Thyroid gland (tissue), 4 donors: ENCODE data around the gene TMEM52. TPM values are rescaled to one million over a fixed set of nuclear protein-coding genes. Genes with fewer than 3 reads are reported as not detected.

ENCODE experiments used
- DNase-seq, 2 donors: peaks; one replicate each; pipeline ENCODE4 v3.0.0-alpha.2; 2019
- H3K27ac ChIP-seq, 3 donors: fragments of 200-600 bp; sonication (generic); 1 replicate in 2 of 3; 2 replicates in 1 of 3; pipeline ENCODE4 v1.5.1; 2016 to 2019; ENCODE audit warnings: mild to moderate bottlenecking in 1 of 3, moderate library complexity in 1 of 3
- H3K27me3 ChIP-seq: fragments of 200-600 bp; sonication (generic); one replicate; pipeline ENCODE4 v1.5.1; 2019
- H3K36me3 ChIP-seq, 2 donors: fragments of 200-600 bp; sonication (generic); one replicate each; pipeline ENCODE4 v1.5.1; 2016 to 2019
- H3K4me1 ChIP-seq, 2 donors: fragments of 200-600 bp; sonication (generic); one replicate each; pipeline ENCODE4 v1.5.1; 2017 to 2019
- H3K4me3 ChIP-seq, 3 donors: fragments of 200-600 bp; sonication (generic); replicated peaks in 1 of 3; 1 replicate in 2 of 3; 2 replicates in 1 of 3; pipeline ENCODE4 v1.5.1; 2016; ENCODE audit warnings: mild to moderate bottlenecking in 1 of 3
- H3K9me3 ChIP-seq: fragments of 200-600 bp; sonication (generic); one replicate; pipeline ENCODE4 v1.5.1; 2017
- CTCF ChIP-seq, 6 experiments: fragments of 200-600 bp in 3 of 6; fragments of 450-650 bp in 3 of 6; sonication (generic) in 3 of 6; IDR thresholded peaks; one replicate each; pipeline ENCODE4 v1.5.1; 2016 to 2019; ENCODE audit warnings: antibody characterized with exemption in 6 of 6, mild to moderate bottlenecking in 2 of 6, inconsistent platforms in 1 of 6, moderate library complexity in 1 of 6
- POLR2A ChIP-seq, 2 donors: fragments of 450-650 bp; IDR thresholded peaks; one replicate each; pipeline ENCODE4 v1.6.1; 2017; ENCODE audit warnings: antibody characterized with exemption in 2 of 2, mild to moderate bottlenecking in 2 of 2, moderate library complexity in 1 of 2
- WGBS, 2 donors: methylation state at CpG; one replicate each; pipeline ENCODE4 v1.1.5; 2017; 5-methylcytosine and 5-hydroxymethylcytosine counted together
- intact Hi-C: fragments of 100-400 bp; cut with DNase I; formaldehyde crosslinking; loops from one replicate; pipeline ENCODE4 v1.15.1; 2023
- total RNA-seq, 4 donors: library from RNA; depleted of rRNA; stranded (reverse); fragments of >200 nt; gene quantifications; one replicate each; pipeline ENCODE4 v1.2.3, GENCODE V29; 2016

The TMEM52 gene
- total RNA-seq, 4 donors from 2014 or later = not detected

- peak; percentile 50 to 62 for DNase-seq
- Histone ChIP-seq H3K36me3 (no peaks in the 10 kb centered on the region), H3K9me3 (no peaks in the 10 kb centered on the region), H3K27ac (peak overlapping the region; percentile 43 to 59 (median 58)), H3K27me3 (no peaks in the 10 kb centered on the region), H3K4me3 (no peak overlapping the region), H3K4me1 (peaks cover 50 to 64% of the 10 kb centered on the region in 2 donors)
- no peak for TF ChIP-seq POLR2A (IDR thresholded peaks at IDR 0.05)
- no peak for TF ChIP-seq CTCF (IDR thresholded peaks at IDR 0.05)
- 25% methylated on average over 4 of the region's 4 CpGs for WGBS, 2 donors
- intact Hi-C loops = loop anchor here (10.0 kb wide), 1 partner anchor 48 kb away; no protein-coding TSS in a partner anchor
Measured at GRCh38 chr1:1883092-1883873, 35.8 kb downstream of the TMEM52 start.

DNA sequence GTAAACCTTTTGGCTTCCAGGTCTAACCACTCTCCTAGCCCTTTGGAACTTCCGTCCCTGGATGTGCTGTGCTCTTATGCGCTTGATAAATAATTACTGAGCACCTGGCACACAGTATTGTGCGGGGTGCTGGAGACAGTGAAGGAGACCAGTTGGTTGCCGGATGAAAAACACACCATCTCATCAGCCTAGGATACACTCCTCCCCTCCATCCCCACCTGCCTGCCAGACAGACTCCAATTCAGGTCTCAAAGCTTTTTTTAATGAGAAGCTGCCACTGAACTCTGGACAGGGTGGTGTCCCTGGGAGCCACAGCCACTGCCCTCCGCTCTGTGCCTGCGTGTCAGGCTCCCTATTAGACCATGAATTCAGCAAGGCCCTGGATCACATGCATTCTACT lies 37.4 kb downstream of the TMEM52 start:
- H3K4me1 ChIP-seq = peaks cover 52 to 55% of the 10 kb centered on the region in 2 donors
- no peak overlapping the region for H3K4me3 ChIP-seq
- H3K9me3 ChIP-seq = no peaks in the 10 kb centered on the region
- H3K36me3 ChIP-seq = no peaks in the 10 kb centered on the region
- 86 to 89% methylated on average over 5 to 6 of the region's 6 CpGs for WGBS, 2 donors
- no peak overlapping the region for H3K27ac ChIP-seq
- intact Hi-C loops = loop anchor here (10.0 kb wide), 1 partner anchor 47 kb away; no protein-coding TSS in a partner anchor
- no peaks in the 10 kb centered on the region for H3K27me3 ChIP-seq
- DNase-seq = no peak
- TF ChIP-seq POLR2A (IDR thresholded peaks at IDR 0.05) = no peak
- TF ChIP-seq CTCF (IDR thresholded peaks at IDR 0.05) = no peak

DNA sequence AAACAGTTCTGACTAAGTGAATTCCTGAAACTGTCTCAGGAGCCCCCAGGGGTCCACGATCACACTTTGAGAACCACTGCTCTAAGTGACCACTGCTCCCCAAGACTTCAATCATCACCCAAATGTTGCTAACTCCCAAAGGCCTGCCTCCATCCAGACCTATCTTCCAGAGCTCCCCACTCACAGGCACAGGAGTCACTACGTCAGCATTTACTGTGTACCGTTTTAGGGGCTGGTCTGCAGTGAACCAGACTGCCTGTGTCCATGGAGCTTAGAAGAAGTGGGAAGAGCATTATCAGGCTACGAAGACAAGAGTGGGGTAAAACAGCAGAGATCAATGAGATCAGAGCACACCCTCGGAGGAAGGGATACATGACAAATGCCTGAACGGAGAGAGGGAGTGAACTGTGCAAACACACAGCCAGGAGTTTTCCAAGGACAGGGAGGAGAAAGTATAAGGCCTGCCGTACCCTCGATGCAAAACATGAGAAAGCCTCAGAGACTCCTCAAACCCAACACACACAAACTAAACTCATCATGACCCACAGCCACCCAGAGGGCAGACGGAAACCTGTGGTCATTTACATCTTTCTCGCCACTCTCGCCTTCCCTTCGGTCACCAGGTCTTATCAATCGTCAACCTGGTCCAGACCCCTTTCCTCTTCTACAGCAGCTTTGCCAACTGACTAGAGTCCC lies 38.3 kb downstream of the TMEM52 start:
- DNase-seq = no peak
- TF ChIP-seq POLR2A (IDR thresholded peaks at IDR 0.05) (no peak), CTCF (IDR thresholded peaks at IDR 0.05) (no peak)
- 60 to 64% methylated on average over 13 of the region's 13 CpGs for WGBS, 2 donors
- no peaks in the 10 kb centered on the region for H3K27me3 ChIP-seq
- H3K27ac ChIP-seq = no peak overlapping the region
- peaks cover 53 to 55% of the 10 kb centered on the region in 2 donors for H3K4me1 ChIP-seq
- no peaks in the 10 kb centered on the region for H3K36me3 ChIP-seq
- H3K9me3 ChIP-seq = no peaks in the 10 kb centered on the region
- intact Hi-C loops = loop anchor here (10.0 kb wide), 1 partner anchor 46 kb away; no protein-coding TSS in a partner anchor
- H3K4me3 ChIP-seq = no peak overlapping the region

GRCh38 chr1:1879942-1880341 lies 39.1 kb downstream of the TMEM52 start:
- no peak for DNase-seq
- Histone ChIP-seq H3K4me3 (no peak overlapping the region), H3K27me3 (no peaks in the 10 kb centered on the region), H3K27ac (no peak overlapping the region), H3K9me3 (no peaks in the 10 kb centered on the region), H3K4me1 (peaks cover 54 to 57% of the 10 kb centered on the region in 2 donors), H3K36me3 (no peaks in the 10 kb centered on the region)
- intact Hi-C loops = loop anchor here (10.0 kb wide), 1 partner anchor 45 kb away; no protein-coding TSS in a partner anchor
- TF ChIP-seq POLR2A (IDR thresholded peaks at IDR 0.05) (no peak), CTCF (IDR thresholded peaks at IDR 0.05) (no peak)
- 94 to 98% methylated on average over 5 of the region's 5 CpGs for WGBS, 2 donors
